K562 (cell line): ENCODE results near the gene ITLN1. TPM values are rescaled to one million over a fixed set of nuclear protein-coding genes. Genes with fewer than 3 reads are reported as not detected.
"Not testable (repeated sequence)": the region's sequence is repeated elsewhere in the genome, so short reads cannot be mapped to it uniquely, and the experiment has no call there.

Source experiments
- ATAC-seq: fragments of 200-7000 bp; cut with Tn5 transposase; 3 replicates; pipeline ENCODE4 v1.9.1; 2020; ENCODE audit warnings: moderate library complexity
- BruUV-seq: library from RNA; stranded (reverse); fragments of 400-500 nt; replicated peaks from 2 replicates; lab custom pipeline; 2021; lab: Mats Ljungman, UMichigan
- CTCF ChIA-PET: fragments of 300-600 bp; formaldehyde crosslinking; extraction: SDS; loops from one replicate; lab custom pipeline; 2021; ENCODE audit warnings: low intra/inter-chr PET ratio; lab: Yijun Ruan, JAX
- POLR2A ChIA-PET: fragments of 300-600, 350-650 bp; sonication (Branson Sonifier 250); formaldehyde crosslinking; extraction: SDS; loops from one replicate; lab custom pipeline; 2021; ENCODE audit warnings: antibody characterized with exemption, inconsistent platforms; lab: Yijun Ruan, JAX
- DNase-seq, 4 experiments: peaks; one replicate each; pipeline versions ENCODE4 v3.0.0 to v3.0.0-alpha.2; 2011 to 2018; ENCODE audit warnings: low spot score in 3 of 4, mixed read lengths in 3 of 4; ENCODE audit errors: extremely low read depth in 1 of 4
- FAIRE-seq: peaks from 2 replicates; lab custom pipeline; 2011; peaks lifted over from hg19 to GRCh38; lab: Jason Lieb, UNC
- H2AFZ ChIP-seq: 2 replicates; pipeline ENCODE4 v1.6.0; 2011; ENCODE audit warnings: low read depth, low read length, control low read depth, inconsistent platforms
- H3K27ac ChIP-seq: fragments of 200-600 bp; 3 replicates; pipeline ENCODE4 v1.8.0; 2011; ENCODE audit warnings: low read depth, mild to moderate bottlenecking, control low read depth, inconsistent platforms, low read length, moderate library complexity, mixed read lengths; ENCODE audit errors: extremely low read depth
- H3K27me3 ChIP-seq, 2 experiments: fragments of 300-600 bp in 1 of 2; 2 replicates in 1 of 2; 3 replicates in 1 of 2; pipeline versions ENCODE4 v1.6.0 to v1.8.0; 2011; ENCODE audit warnings: inconsistent platforms in 2 of 2, low read length in 2 of 2, mild to moderate bottlenecking in 1 of 2, mixed read lengths in 1 of 2, moderate library complexity in 1 of 2; ENCODE audit not compliant: control insufficient read depth in 2 of 2, insufficient read depth in 2 of 2
- H3K36me3 ChIP-seq: fragments of 300-600 bp; 3 replicates; pipeline ENCODE4 v1.8.0; 2011; ENCODE audit warnings: mild to moderate bottlenecking, low read length, inconsistent platforms; ENCODE audit not compliant: control insufficient read depth, insufficient read depth
- H3K4me1 ChIP-seq, 2 experiments: fragments of 200-600 bp in 1 of 2; replicated peaks in 1 of 2; 2 replicates in 1 of 2; 3 replicates in 1 of 2; pipeline versions ENCODE4 v1.5.1 to v1.8.0; 2011; ENCODE audit warnings: inconsistent platforms in 2 of 2, low read length in 2 of 2, mild to moderate bottlenecking in 1 of 2, mixed read lengths in 1 of 2, moderate library complexity in 1 of 2; ENCODE audit not compliant: control insufficient read depth in 2 of 2, insufficient read depth in 2 of 2
- H3K4me2 ChIP-seq: 2 replicates; pipeline ENCODE4 v1.6.1; 2011; ENCODE audit warnings: low read length, control low read depth, inconsistent platforms, mixed read lengths; ENCODE audit not compliant: insufficient read depth
- H3K4me3 ChIP-seq: fragments of 200-600 bp; sonication (generic), shearing (Covaris generic); 2 replicates; pipeline ENCODE4 v1.5.1; 2016; ENCODE audit warnings: control low read depth, inconsistent platforms
- H3K79me2 ChIP-seq: fragments of 200-600 bp; 3 replicates; pipeline ENCODE4 v1.8.0; 2011; ENCODE audit warnings: low read length, inconsistent platforms; ENCODE audit not compliant: control insufficient read depth, insufficient read depth
- H3K9ac ChIP-seq, 2 experiments: 2 replicates each; pipeline versions ENCODE4 v1.6.0 to v1.6.1; 2011; ENCODE audit warnings: low read depth in 2 of 2, low read length in 2 of 2, control low read depth in 1 of 2, inconsistent platforms in 1 of 2, mild to moderate bottlenecking in 1 of 2, mixed read lengths in 1 of 2; ENCODE audit not compliant: insufficient read depth in 1 of 2
- H3K9me1 ChIP-seq: one replicate; pipeline ENCODE4 v1.6.0; 2011; ENCODE audit warnings: inconsistent platforms, mild to moderate bottlenecking, low read length, moderate library complexity; ENCODE audit not compliant: control insufficient read depth, insufficient read depth
- H3K9me3 ChIP-seq: replicated peaks from 2 replicates; pipeline ENCODE4 v1.5.1; 2011; ENCODE audit warnings: low read depth, low read length, inconsistent platforms; ENCODE audit not compliant: control insufficient read depth, insufficient read depth
- H4K20me1 ChIP-seq: replicated peaks from 2 replicates; pipeline ENCODE4 v1.6.1; 2011; ENCODE audit warnings: low read length, inconsistent platforms, mixed read lengths; ENCODE audit not compliant: control insufficient read depth, insufficient read depth
- CHD2 ChIP-seq: IDR thresholded peaks from 2 replicates; pipeline ENCODE4 v1.6.1; 2011; ENCODE audit warnings: low read depth, low read length
- FOSL1 ChIP-seq: fragments of 200-800 bp; sonication (Bioruptor generic); conservative IDR thresholded peaks from 2 replicates; pipeline ENCODE4 v1.6.1; 2016; ENCODE audit warnings: missing genetic modification characterization, missing compliant biosample characterization
- KLF16 ChIP-seq: IDR thresholded peaks from 2 replicates; pipeline ENCODE4 v1.6.1; 2016; ENCODE audit warnings: antibody characterized with exemption
- WGBS: fragments of 100-300 bp; shearing (Covaris generic); methylation state at CpG from one replicate; pipeline ENCODE4 v1.1.6; 2016; ENCODE audit warnings: low coverage, mixed read lengths; ENCODE audit not compliant: insufficient coverage; ENCODE audit errors: missing lambda C conversion rate; 5-methylcytosine and 5-hydroxymethylcytosine counted together
- in situ Hi-C: fragments of 300-500 bp; cut with MboI; formaldehyde crosslinking; loops from 4 replicates; pipeline ENCODE4 v1.15.0; 2018; ENCODE audit warnings: inconsistent platforms, mixed read lengths
- intact Hi-C: fragments of 100-400 bp; cut with micrococcal nuclease; formaldehyde crosslinking; loops from 2 replicates; pipeline ENCODE4 v1.14.2; 2022
- polyA plus RNA-seq, 8 experiments: library from polyadenylated mRNA; depleted of rRNA in 4 of 8; stranded (reverse) in 5 of 8; unstranded in 3 of 8; fragments of >200 nt; fragmentation: Nextera tagmentation in 2 of 8; fragmentation: Illumina TruSeq in 1 of 8; extraction: Ambion mirVana in 2 of 8; extraction: Trizol in 1 of 8; gene quantifications; 2 replicates each; pipeline versions ENCODE4 v1.2.1 to v1.2.3, GENCODE V29; 2011 to 2014; ENCODE audit warnings: inconsistent platforms in 1 of 8, missing spikeins in 1 of 8
- total RNA-seq, 7 experiments: library from RNA; depleted of rRNA in 6 of 7; stranded (reverse); fragments of >200 nt in 6 of 7; fragmentation: Illumina TruSeq in 2 of 7; extraction: Trizol in 2 of 7; gene quantifications; 2 replicates each; pipeline versions ENCODE4 v1.2.1 to v1.2.3, GENCODE V29; 2011 to 2021; ENCODE audit warnings: low replicate concordance in 1 of 7
- TF ChIP-seq, protein P1 (sequence below): fragments of 450-650 bp; formaldehyde crosslinking; IDR thresholded peaks from 2 replicates; pipeline ENCODE4 v1.4.0; 2022; ENCODE audit warnings: missing genetic modification characterization

Gene ITLN1
- total and polyA plus RNA-seq, 9 of the 15 experiments (the other 6 are each of a cell fraction or from before 2014, with no cell fraction given) = not detected

DNA sequence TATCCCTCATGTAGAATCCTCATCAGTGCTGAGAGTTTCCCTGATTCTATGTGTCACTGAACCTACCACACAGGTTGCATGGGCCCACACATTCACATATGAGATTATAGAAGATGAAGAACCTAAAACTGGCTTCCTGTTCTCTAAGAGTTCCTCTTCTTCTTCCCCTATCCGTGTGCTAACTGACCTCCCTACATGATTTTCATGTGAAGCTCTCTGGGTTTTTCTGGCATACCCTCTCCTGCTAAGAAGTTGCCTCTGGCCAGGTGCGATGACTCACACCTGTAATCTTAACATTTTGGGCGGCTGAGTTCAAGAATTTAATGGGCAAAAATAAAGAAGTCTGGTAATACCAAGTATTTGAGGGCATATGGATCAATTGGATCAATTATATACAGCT lies 16.8 kb downstream of the ITLN1 start:
- no peak for FAIRE-seq
- Histone ChIP-seq H2AFZ (no peak overlapping the region), H3K27me3 (peaks cover 2 to 7% of the 10 kb centered on the region in 2 experiments; a peak in 3 of 5 replicates), H3K9ac (no peak overlapping the region), H3K79me2 (no peaks in the 10 kb centered on the region), H3K36me3 (no peaks in the 10 kb centered on the region), H3K4me2 (no peak overlapping the region), H3K9me1 (no peaks in the 10 kb centered on the region), H3K9me3 (no peaks in the 10 kb centered on the region), H3K4me3 (no peak overlapping the region), H4K20me1 (no peaks in the 10 kb centered on the region), H3K4me1 (no peaks in the 10 kb centered on the region), H3K27ac (no peak overlapping the region)
- ATAC-seq = no peak
- CTCF ChIA-PET = no interaction called here
- intact Hi-C loops (no loop called here), in situ Hi-C loops (no loop called here)
- POLR2A ChIA-PET = no interaction called here
- TF ChIP-seq FOSL1 (peak; percentile 62; the same call in 1 of the 2 replicates), KLF16 (no peak)
- TF ChIP-seq, protein P1, sequence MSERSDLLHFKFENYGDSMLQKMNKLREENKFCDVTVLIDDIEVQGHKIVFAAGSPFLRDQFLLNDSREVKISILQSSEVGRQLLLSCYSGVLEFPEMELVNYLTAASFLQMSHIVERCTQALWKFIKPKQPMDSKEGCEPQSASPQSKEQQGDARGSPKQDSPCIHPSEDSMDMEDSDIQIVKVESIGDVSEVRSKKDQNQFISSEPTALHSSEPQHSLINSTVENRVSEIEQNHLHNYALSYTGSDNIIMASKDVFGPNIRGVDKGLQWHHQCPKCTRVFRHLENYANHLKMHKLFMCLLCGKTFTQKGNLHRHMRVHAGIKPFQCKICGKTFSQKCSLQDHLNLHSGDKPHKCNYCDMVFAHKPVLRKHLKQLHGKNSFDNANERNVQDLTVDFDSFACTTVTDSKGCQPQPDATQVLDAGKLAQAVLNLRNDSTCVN (CRISPR knock-in tag) = no peak
- BruUV-seq = TSS peak; percentile 56
- 3% methylated on average over 3 of the region's 3 CpGs for WGBS
- DNase-seq = no peak

DNA sequence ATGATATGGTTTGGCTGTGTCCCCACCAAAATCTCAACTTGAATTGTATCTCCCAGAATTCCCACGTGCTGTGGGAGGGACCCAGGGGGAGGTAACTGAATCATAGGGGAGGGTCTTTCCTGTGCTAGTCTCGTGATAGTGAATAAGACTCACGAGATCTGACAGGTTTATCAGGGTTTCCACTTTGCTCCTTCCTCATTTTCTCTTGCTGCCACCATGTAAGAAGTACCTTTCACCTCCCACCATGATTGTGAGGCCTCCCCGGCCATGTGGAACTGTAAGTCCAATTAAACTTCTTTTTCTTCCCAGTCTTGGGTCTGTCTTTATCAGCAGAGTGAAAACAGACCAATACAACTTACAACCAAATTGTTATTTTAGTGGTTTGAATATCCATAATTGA lies 17.3 kb downstream of the ITLN1 start:
- BruUV-seq, H3K27ac ChIP-seq, intact Hi-C loops, H2AFZ ChIP-seq, H3K9me1 ChIP-seq, H3K4me1 ChIP-seq, H3K36me3 ChIP-seq, H3K9me3 ChIP-seq, H3K4me3 ChIP-seq, H3K79me2 ChIP-seq, H3K4me2 ChIP-seq: not testable (repeated sequence)
- peaks cover 4 to 11% of the 10 kb centered on the region in 2 experiments; a peak in 4 of 5 replicates for H3K27me3 ChIP-seq
- WGBS = 0% methylated on average over 4 of the region's 4 CpGs
- TF ChIP-seq CHD2 = peak; percentile 47; the same call in 1 of the 2 replicates
- TF ChIP-seq, all 486 proteins: peak for 1; not testable (repeated sequence) for 485
- FAIRE-seq, POLR2A ChIA-PET, in situ Hi-C loops, ATAC-seq, DNase-seq, CTCF ChIA-PET, H3K9ac ChIP-seq, H4K20me1 ChIP-seq: not testable (repeated sequence)
